22Rv1 (cell line): ENCODE results near the gene CEP19.

Experiments
- CTCF ChIP-seq: fragments of 450-650 bp; IDR thresholded peaks from 2 replicates; pipeline ENCODE4 v1.5.1; 2017; ENCODE audit warnings: mild to moderate bottlenecking
- ZFX ChIP-seq: fragments of 450-650 bp; IDR thresholded peaks from 2 replicates; pipeline ENCODE4 v1.6.1; 2017; ENCODE audit warnings: antibody characterized with exemption, borderline replicate concordance

DNA sequence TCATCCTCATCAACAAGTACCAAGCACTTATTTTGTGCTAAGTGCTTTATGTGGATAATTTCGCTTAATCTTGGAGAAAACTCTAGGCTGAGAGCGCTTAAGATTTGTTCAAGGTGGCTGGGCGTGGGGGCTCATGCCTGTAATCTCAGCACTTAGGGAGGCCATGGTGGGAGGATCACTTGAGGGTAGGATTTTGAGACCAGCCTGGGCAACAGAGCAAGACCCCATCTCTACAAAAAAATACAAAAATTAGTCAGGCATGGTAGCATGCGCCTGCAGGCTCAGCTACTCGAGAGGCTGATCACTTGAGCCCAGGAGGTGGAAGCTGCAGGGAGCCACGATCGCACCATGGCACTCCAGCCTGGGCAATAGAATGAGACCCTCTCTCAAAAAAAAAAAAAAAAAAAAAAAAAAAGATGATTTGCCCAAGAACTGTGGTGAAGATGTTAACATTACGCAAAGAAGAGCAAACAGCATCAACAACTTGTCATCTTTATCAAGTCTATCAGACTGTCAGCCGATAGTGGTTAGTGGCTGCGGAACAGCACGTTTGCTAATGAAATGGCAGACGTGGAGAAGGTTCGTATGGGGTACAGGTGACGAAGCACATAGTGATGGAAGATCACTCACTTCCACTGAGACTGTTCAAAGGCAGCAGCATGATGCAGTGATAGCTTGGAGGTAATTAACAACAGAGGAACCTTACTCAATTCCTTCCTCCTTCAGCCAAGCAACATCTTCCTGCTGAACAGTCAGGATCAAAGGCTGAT is 44.8 kb downstream of the CEP19 start:
- TF ChIP-seq CTCF (no peak), ZFX (no peak)
